Endothelial cell (in vitro differentiated cells): ENCODE data around the gene MAP3K8. TPM values are rescaled to one million over a fixed set of nuclear protein-coding genes. Genes with fewer than 3 reads are reported as not detected.

Experiments used
- DNase-seq: peaks from one replicate; pipeline ENCODE4 v3.0.0; 2021; ENCODE audit warnings: low spot score
- H3K27ac Mint-ChIP-seq: one replicate; pipeline ENCODE4 v1.8.0; 2021; ENCODE audit warnings: mixed read lengths, inconsistent platforms; ENCODE audit not compliant: unreplicated experiment
- H3K27me3 Mint-ChIP-seq: one replicate; pipeline ENCODE4 v1.8.0; 2021; ENCODE audit warnings: mild to moderate bottlenecking, moderate library complexity, mixed read lengths, inconsistent platforms; ENCODE audit not compliant: unreplicated experiment
- H3K36me3 Mint-ChIP-seq: one replicate; pipeline ENCODE4 v1.8.0; 2021; ENCODE audit warnings: mild to moderate bottlenecking, low read depth, mixed read lengths, inconsistent platforms; ENCODE audit not compliant: unreplicated experiment
- H3K4me1 Mint-ChIP-seq: one replicate; pipeline ENCODE4 v1.8.0; 2021; ENCODE audit warnings: mild to moderate bottlenecking, mixed read lengths, inconsistent platforms; ENCODE audit not compliant: unreplicated experiment
- H3K4me3 Mint-ChIP-seq: one replicate; pipeline ENCODE4 v1.8.0; 2021; ENCODE audit warnings: mild to moderate bottlenecking, mixed read lengths, inconsistent platforms; ENCODE audit not compliant: unreplicated experiment
- H3K9me3 Mint-ChIP-seq: one replicate; pipeline ENCODE4 v1.8.0; 2021; ENCODE audit warnings: mixed read lengths, inconsistent platforms; ENCODE audit not compliant: unreplicated experiment
- total RNA-seq: library from RNA; stranded (reverse); fragmentation: NEBNext Ultra II Directional; extraction: Animal tissue kit (Norgen Biotek cat#: 25700); gene quantifications from one replicate; pipeline ENCODE4 v1.2.1, GENCODE V29; 2021; ENCODE audit not compliant: unreplicated experiment
- TF ChIP-seq, protein P1 (sequence below): fragments of 200-600 bp; sonication (generic); IDR thresholded peaks from one replicate; pipeline ENCODE4 v1.5.0; 2021; ENCODE audit warnings: antibody characterized with exemption; ENCODE audit not compliant: unreplicated experiment

MAP3K8 gene
- total RNA-seq, 1 donor from 2014 or later, result 6.2 TPM

DNA sequence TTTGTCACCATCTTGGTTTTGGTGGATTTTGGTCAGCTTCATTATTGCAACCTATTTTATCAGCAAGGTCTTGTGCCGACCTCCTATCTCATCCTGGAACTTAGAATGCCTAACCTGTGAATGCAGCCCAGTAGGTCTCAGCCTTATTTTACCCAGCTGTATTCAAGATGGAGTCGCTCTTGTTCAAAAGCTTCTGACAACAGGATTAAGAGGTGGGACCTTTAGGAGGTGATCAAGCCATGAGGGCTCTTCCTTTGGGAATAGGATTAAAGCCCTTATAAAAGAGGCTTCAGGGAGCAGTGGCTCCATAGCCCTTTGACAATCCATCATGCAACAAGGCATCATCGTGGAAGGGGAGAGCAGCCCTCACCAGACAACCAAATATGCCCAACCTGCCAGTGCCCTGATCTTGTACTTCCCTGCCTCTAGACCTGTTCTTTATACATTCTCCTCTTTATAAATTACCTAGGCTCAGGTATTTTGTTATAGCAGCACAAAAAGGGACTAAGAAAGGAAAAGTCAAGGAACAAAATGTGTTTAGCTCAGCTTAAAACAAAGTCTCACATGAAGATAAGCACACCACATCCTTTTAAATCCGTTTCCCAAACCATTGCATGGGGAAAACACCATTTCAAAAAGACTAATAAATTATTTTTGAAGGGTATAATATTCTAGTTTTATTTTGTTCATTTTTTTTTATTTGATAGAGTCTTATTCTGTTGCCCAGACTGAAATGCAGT, 8.5 kb upstream of the MAP3K8 start:
- Mint-ChIP-seq H3K4me1 (peaks cover 13% of the 10 kb centered on the region), H3K9me3 (no peaks in the 10 kb centered on the region), H3K27ac (no peak overlapping the region), H3K36me3 (no peaks in the 10 kb centered on the region), H3K4me3 (no peak overlapping the region), H3K27me3 (peaks cover 1% of the 10 kb centered on the region)
- DNase-seq, result no peak
- TF ChIP-seq, protein P1, sequence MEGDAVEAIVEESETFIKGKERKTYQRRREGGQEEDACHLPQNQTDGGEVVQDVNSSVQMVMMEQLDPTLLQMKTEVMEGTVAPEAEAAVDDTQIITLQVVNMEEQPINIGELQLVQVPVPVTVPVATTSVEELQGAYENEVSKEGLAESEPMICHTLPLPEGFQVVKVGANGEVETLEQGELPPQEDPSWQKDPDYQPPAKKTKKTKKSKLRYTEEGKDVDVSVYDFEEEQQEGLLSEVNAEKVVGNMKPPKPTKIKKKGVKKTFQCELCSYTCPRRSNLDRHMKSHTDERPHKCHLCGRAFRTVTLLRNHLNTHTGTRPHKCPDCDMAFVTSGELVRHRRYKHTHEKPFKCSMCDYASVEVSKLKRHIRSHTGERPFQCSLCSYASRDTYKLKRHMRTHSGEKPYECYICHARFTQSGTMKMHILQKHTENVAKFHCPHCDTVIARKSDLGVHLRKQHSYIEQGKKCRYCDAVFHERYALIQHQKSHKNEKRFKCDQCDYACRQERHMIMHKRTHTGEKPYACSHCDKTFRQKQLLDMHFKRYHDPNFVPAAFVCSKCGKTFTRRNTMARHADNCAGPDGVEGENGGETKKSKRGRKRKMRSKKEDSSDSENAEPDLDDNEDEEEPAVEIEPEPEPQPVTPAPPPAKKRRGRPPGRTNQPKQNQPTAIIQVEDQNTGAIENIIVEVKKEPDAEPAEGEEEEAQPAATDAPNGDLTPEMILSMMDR, result no peak

DNA sequence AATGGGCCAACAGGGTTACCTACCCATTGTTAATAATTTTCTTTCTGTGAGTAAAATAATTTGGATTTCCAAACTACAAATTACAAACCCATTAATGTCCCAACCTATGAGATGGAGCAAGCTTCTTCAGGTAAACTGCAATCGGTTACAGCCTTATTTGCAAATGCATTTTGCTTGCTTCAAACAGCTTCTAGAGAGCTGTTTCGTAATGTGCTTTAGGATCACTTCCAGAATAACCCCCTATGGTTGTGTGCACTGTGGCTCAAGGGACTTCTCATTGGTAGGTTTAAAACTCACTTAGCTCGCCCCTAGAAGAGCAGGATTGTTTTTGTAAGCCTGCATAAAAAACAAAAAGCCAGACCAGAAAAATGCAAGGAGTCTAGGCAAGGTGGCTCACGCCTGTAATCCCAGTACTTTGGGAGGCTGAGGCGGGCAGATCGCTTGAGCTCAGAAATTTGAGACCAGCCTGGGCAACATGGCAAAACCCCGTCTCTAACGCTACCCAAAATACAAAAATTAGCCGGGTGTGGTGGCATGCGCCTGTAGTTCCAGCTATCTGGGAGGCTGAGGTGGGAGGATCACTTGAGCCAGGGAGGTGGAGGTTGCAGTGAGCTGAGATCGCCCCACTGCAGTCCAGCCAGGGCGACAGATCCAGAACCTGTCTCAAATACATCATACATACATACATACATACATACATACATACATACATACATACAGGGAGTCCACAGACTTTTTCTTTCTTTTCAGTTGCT, 3.3 kb upstream of the MAP3K8 start:
- no peak overlapping the region for H3K27ac Mint-ChIP-seq
- no peaks in the 10 kb centered on the region for H3K36me3 Mint-ChIP-seq
- H3K4me3 Mint-ChIP-seq, result no peak overlapping the region
- H3K9me3 Mint-ChIP-seq, result no peaks in the 10 kb centered on the region
- H3K4me1 Mint-ChIP-seq, result peaks cover 13% of the 10 kb centered on the region
- peaks cover 8% of the 10 kb centered on the region for H3K27me3 Mint-ChIP-seq
- no peak for DNase-seq
- TF ChIP-seq, protein P1, result no peak

DNA sequence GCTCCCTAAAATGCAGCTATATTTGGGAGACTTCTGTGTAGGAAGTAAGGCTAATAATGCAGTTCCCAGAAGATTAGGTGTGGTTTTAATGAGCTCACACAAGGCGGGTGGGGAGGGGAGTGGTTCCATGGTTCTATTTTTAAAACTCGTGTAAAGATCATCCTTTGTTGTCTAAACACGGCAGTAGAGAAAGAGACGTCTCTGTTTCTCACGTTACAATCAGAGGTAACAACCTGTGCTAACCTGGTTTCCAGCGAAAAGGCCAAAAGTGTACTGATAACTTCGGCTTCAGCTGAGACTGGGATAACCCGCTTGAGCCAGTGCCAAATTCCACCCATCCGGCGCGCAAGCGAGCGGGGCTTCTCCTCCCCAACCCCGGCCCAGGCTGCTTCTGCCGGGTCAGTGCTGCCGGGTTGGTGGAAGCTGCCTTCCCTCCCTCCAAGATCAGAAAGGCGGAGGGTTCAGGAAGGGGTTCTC, 2.5 kb upstream of the MAP3K8 start:
- TF ChIP-seq, protein P1, result no peak
- no peak for DNase-seq
- H3K27me3 Mint-ChIP-seq, result peaks cover 8% of the 10 kb centered on the region
- no peaks in the 10 kb centered on the region for H3K36me3 Mint-ChIP-seq
- peaks cover 20% of the 10 kb centered on the region for H3K4me1 Mint-ChIP-seq
- no peak overlapping the region for H3K27ac Mint-ChIP-seq
- H3K4me3 Mint-ChIP-seq, result no peak overlapping the region
- no peaks in the 10 kb centered on the region for H3K9me3 Mint-ChIP-seq

DNA sequence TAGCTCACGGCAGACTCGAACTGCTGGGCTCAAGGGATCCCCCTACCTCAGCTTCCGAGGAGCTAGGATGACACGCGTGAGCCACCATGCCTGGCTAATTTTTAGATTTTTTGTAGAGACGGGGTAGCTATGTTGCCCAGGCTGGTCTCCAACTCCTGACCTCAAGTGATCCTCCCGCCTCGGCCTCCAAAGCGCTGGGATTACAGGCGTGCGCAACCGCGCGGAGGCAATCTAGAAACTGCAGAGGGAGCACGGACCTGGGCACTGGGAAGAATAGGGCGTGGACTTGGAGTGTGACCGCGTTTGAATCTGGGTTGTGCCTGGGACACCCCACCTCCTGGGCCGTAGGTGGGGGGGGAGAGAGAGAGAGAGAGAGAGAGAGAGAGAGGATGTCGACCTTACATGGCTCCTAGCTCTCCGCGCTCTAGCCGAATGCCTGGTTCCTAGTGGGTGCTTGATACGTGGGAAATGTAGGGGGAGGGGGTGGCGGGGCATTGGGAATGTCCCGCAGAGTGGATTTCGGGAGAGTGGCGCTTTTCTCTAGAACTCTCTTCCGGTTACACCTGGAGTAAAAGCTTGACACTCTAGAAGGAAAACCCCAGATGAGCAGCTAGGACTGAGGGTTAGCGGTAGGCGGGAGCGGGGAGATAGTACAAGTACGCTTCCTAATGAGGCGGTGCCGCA, 1.2 kb upstream of the MAP3K8 start:
- no peaks in the 10 kb centered on the region for H3K36me3 Mint-ChIP-seq
- peaks cover 7% of the 10 kb centered on the region for H3K27me3 Mint-ChIP-seq
- peak overlapping the region; percentile 92 for H3K4me3 Mint-ChIP-seq
- TF ChIP-seq, protein P1, result no peak
- peak overlapping the region; percentile 90 for H3K27ac Mint-ChIP-seq
- DNase-seq, result no peak
- peaks cover 21% of the 10 kb centered on the region for H3K4me1 Mint-ChIP-seq
- no peaks in the 10 kb centered on the region for H3K9me3 Mint-ChIP-seq
